Neural cell (in vitro differentiated cells): ENCODE results near the gene RGS14.

Experiments
- RAD21 ChIP-seq: fragments of 450-650 bp; conservative IDR thresholded peaks from 2 replicates; pipeline ENCODE4 v1.6.1; 2014; ENCODE audit warnings: antibody characterized with exemption, mild to moderate bottlenecking, moderate library complexity
- SMC3 ChIP-seq: fragments of 450-650 bp; conservative IDR thresholded peaks from 2 replicates; pipeline ENCODE4 v1.6.1; 2014; ENCODE audit warnings: antibody characterized with exemption, mild to moderate bottlenecking, moderate library complexity; ENCODE audit not compliant: poor library complexity
- TAF1 ChIP-seq: IDR thresholded peaks from 2 replicates; pipeline ENCODE4 v1.6.1; 2012; ENCODE audit warnings: low read depth
- TF ChIP-seq, protein P1 (sequence below): IDR thresholded peaks from 2 replicates; pipeline ENCODE4 v1.6.1; 2012; ENCODE audit warnings: borderline replicate concordance

DNA sequence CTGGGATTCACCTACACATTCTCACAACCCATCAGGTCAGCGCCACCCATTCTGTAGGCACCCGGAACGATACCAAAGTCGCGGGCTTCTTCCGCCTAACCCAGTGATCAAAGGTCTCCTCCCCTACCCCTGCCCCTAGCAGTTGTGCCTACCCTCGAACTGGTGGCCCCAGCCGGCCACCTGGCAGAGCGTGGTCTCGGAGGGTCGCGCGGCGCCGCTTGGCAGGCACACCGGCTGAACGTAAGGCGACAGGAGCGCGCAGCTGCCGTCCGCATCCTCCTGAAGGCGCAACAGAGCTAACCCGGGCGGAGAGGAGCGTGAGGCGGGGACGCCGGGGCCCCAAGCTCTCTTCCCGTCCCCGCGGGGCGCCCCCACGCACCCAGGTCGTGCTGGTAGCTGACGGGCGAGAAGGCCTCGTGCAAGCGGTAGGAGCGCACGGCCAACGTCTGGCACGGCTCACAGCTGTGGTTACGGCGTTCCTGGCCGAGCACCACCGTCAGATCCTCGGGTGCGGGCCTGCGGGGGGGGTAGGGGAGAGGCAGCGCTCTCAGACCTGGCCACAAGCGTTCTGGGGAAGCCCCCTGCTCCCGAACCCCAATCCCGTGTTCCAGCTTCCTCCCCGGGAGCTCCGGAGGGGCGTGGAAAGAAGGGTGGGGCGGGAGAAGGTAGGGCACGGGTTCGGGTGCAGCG lies 45.5 kb downstream of the RGS14 start:
- TF ChIP-seq RAD21, result no peak
- TF ChIP-seq SMC3, result peak; percentile 16
- TF ChIP-seq, protein P1, sequence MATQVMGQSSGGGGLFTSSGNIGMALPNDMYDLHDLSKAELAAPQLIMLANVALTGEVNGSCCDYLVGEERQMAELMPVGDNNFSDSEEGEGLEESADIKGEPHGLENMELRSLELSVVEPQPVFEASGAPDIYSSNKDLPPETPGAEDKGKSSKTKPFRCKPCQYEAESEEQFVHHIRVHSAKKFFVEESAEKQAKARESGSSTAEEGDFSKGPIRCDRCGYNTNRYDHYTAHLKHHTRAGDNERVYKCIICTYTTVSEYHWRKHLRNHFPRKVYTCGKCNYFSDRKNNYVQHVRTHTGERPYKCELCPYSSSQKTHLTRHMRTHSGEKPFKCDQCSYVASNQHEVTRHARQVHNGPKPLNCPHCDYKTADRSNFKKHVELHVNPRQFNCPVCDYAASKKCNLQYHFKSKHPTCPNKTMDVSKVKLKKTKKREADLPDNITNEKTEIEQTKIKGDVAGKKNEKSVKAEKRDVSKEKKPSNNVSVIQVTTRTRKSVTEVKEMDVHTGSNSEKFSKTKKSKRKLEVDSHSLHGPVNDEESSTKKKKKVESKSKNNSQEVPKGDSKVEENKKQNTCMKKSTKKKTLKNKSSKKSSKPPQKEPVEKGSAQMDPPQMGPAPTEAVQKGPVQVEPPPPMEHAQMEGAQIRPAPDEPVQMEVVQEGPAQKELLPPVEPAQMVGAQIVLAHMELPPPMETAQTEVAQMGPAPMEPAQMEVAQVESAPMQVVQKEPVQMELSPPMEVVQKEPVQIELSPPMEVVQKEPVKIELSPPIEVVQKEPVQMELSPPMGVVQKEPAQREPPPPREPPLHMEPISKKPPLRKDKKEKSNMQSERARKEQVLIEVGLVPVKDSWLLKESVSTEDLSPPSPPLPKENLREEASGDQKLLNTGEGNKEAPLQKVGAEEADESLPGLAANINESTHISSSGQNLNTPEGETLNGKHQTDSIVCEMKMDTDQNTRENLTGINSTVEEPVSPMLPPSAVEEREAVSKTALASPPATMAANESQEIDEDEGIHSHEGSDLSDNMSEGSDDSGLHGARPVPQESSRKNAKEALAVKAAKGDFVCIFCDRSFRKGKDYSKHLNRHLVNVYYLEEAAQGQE, result no peak
- no peak for TF ChIP-seq TAF1
